NB4 (cell line): Measurements from ENCODE around the gene CLEC16A.

ENCODE experiments used
- DNase-seq: peaks from one replicate; pipeline ENCODE4 v3.0.0; 2010; ENCODE audit warnings: low read depth
- H3K4me3 ChIP-seq: one replicate; pipeline ENCODE4 v1.5.1; 2011; ENCODE audit warnings: mild to moderate bottlenecking, low read depth, low read length, moderate library complexity
- CTCF ChIP-seq: IDR thresholded peaks from one replicate; pipeline ENCODE4 v1.5.1; 2012; ENCODE audit warnings: low read depth, low read length
- MAX ChIP-seq: IDR thresholded peaks from 2 replicates; pipeline ENCODE4 v1.6.1; 2011; ENCODE audit warnings: low read depth, low read length
- MYC ChIP-seq: IDR thresholded peaks from 2 replicates; pipeline ENCODE4 v1.6.1; 2011; ENCODE audit warnings: low read depth, low read length
- POLR2A ChIP-seq: IDR thresholded peaks from 2 replicates; pipeline ENCODE4 v1.6.1; 2011; ENCODE audit warnings: mild to moderate bottlenecking; ENCODE audit not compliant: insufficient read length; ENCODE audit errors: extremely low read depth

CLEC16A gene

DNA sequence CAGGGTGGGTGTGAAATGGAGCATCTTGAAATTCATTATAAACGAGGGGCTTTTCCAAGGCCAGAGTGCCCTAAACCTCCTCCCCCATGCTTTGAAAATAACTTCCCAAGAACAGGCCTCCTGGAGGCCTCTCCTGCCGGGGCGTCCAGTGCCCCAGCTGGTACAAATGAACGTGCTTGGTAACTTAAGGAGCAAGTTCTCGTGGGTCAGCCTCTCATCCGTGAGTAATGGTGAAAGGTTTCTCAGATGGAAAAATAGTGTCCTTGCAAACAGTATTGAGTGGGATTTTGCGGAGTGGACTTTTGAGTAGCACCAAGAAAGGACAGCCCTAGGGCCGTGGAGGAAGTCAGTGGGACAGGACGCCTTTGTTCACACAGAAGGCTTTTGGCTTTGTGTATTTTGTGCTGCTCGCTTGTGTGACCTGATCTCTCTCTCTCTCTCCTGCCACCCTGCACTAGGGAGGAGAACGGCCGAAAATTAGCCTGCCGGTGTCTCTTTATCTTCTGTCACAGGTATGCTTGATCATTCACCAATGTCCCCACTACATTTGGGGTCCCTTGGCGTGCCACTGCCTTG, 34.6 kb downstream of the CLEC16A start:
- TF ChIP-seq CTCF (no peak), MAX (no peak), MYC (no peak), POLR2A (no peak)
- H3K4me3 ChIP-seq: no peak overlapping the region
- DNase-seq: no peak

DNA sequence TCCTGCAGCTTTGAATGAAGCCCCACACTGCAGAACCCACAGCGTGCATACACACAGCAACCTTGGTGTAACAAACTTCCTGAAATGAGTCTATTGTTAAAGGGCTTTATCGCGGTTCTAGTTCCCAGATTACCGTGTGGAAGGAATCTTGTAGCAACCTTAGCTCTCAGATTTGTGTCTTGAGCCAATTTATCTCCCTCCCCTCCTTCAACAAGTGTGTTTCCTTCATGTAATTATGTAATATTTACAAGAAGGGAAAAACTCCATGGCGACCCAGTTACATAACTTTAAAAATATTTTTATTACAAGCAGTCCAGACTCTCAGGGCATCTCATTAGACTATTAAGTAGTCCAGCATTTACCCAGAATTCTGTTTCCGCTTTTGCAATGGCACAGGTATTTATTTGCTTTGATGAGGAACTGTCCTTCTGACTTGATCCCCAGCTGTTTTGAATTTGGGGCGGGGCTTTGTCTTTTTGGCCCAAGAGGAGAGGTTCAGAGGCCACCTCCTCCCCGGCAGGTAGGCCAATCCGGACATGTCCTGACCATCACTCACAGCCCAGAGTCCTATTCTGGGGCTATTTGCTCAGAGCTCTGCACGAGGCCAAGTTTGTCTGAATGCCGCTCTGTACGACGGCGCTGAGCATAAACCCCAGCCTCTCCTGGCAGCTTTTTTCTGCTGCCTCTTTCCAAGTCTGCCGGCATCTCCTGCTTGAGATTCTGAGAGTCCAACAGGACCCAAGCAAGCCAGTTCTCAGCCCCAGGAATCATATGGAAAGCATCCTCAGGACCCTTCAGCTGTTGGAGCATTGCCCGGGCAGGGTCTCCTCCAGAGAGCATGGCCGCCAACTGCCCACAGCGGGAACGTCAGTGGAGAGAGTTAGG, 35.6 kb downstream of the CLEC16A start:
- no peak overlapping the region for H3K4me3 ChIP-seq
- DNase-seq: no peak
- TF ChIP-seq CTCF: no peak
- TF ChIP-seq MYC: no peak
- TF ChIP-seq POLR2A: no peak
- TF ChIP-seq MAX: no peak

DNA sequence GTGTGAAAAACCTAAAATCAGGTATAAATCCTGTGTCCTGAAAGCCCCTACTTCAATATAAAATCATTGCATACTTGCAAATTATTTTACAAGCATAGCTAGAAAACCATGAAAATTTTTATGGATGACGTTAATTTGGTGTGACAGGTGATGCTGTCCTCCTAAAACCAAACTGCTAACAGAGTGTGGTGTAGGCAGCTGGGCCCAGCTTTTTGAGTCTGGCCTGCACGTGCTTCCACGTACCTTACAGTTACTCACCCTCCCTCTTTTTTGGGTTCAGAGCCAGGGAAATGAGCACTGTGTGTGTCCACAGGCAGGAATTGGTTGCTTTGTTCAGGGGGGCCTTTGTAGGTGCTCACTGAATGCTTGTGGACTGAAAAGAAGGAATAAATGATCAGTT, 36.4 kb downstream of the CLEC16A start:
- H3K4me3 ChIP-seq: no peak overlapping the region
- no peak for DNase-seq
- TF ChIP-seq MAX (no peak), MYC (no peak), CTCF (no peak), POLR2A (no peak)

DNA sequence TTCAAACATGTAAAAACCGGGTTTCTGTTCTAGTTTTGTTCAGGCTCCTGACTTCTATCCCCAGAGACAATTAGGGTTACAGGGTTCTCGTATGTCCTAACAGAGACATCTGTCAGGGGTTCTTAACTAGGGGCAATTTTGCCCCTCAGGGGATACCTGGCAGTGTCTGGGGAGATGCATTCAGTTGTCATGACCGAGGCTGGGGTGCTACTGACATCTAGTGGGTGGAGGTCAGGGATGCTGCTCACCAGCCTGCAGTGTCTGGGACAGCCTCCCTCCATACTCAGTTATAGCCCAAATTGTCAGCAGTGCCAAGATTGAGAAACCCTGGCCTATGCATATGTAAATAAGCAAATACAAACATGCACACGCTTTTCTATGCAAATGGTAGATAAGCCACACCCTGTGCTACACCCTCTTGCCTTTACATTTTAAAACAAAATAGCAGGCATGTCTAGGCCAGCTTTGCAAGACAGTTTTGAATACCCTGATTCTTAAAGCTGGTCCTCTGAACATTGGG, 37.4 kb downstream of the CLEC16A start:
- peak; percentile 49 for DNase-seq
- TF ChIP-seq POLR2A (no peak), CTCF (peak; percentile 56), MYC (no peak), MAX (no peak)
- H3K4me3 ChIP-seq: no peak overlapping the region

GRCh38 chr16:10982465-10983150, 38.2 kb downstream of the CLEC16A start:
- TF ChIP-seq MYC: no peak
- TF ChIP-seq MAX: no peak
- TF ChIP-seq CTCF: no peak
- no peak for TF ChIP-seq POLR2A
- no peak overlapping the region for H3K4me3 ChIP-seq
- no peak for DNase-seq
